ENCODE results near the gene SOX13.

The SOX13 gene

GRCh38 chr1:204154568-204155255, 81.8 kb downstream of the SOX13 start:
- no peak for DNase-seq (ENCODE audit: low read depth)
- no peak overlapping the region for H3K4me3 ChIP-seq (ENCODE audit: low read length)
- TF ChIP-seq, protein P1, sequence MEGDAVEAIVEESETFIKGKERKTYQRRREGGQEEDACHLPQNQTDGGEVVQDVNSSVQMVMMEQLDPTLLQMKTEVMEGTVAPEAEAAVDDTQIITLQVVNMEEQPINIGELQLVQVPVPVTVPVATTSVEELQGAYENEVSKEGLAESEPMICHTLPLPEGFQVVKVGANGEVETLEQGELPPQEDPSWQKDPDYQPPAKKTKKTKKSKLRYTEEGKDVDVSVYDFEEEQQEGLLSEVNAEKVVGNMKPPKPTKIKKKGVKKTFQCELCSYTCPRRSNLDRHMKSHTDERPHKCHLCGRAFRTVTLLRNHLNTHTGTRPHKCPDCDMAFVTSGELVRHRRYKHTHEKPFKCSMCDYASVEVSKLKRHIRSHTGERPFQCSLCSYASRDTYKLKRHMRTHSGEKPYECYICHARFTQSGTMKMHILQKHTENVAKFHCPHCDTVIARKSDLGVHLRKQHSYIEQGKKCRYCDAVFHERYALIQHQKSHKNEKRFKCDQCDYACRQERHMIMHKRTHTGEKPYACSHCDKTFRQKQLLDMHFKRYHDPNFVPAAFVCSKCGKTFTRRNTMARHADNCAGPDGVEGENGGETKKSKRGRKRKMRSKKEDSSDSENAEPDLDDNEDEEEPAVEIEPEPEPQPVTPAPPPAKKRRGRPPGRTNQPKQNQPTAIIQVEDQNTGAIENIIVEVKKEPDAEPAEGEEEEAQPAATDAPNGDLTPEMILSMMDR (conservative IDR thresholded peaks at IDR 0.05; ENCODE audit: low read length): no peak

DNA sequence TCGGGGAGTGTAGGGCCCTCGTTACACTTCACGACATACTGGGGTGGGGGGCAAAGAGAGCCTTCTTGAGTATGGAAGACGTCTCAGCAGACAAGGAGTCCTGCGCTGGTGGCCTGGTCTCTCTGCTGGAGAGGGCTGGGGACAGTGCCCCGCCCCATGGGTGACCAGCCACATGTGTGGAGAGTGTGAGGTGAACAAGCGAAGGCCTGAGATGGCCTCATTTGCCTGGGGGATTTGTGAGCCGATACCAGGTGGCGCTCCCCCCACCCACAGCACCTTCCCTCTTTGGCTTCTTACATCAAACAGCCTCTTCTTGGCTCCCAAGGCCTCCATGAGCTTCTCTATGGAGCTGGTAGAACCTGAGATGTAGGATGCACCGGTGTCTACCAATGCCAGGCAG, 83.0 kb downstream of the SOX13 start:
- DNase-seq (ENCODE audit: low read depth): no peak
- no peak overlapping the region for H3K4me3 ChIP-seq (ENCODE audit: low read length)
- TF ChIP-seq, protein P1 (conservative IDR thresholded peaks at IDR 0.05; ENCODE audit: low read length): no peak

DNA sequence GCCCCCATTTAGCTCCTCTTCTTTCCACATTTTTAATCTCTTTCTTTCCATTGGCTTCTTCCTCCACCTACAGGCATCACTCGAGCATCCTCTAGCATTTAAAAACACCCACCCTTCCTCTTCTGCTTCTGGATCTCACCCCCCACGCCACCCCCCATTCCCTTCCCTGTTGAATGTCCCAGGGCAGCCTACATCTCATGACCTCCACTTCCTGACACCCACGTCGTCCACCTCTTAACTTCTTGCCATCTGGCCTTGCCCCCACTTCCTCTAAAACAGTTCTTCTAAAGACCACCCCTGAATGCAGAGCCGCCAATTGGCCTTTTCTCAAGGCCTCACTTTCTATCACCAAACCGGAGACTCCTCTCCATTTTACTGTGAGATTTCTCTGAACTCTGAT, 85.0 kb downstream of the SOX13 start:
- H3K4me3 ChIP-seq (ENCODE audit: low read length): no peak overlapping the region
- TF ChIP-seq, protein P1 (conservative IDR thresholded peaks at IDR 0.05; ENCODE audit: low read length): no peak
- no peak for DNase-seq (ENCODE audit: low read depth)

- TF ChIP-seq, protein P1 (conservative IDR thresholded peaks at IDR 0.05; ENCODE audit: low read length): no peak
- no peak for DNase-seq (ENCODE audit: low read depth)
- H3K4me3 ChIP-seq (ENCODE audit: low read length): no peak overlapping the region
These were observed 88.9 kb downstream of the SOX13 start for GRCh38 chr1:204161609-204162493.

GRCh38 chr1:204162494-204163074, 89.7 kb downstream of the SOX13 start:
- no peak overlapping the region for H3K4me3 ChIP-seq (ENCODE audit: low read length)
- TF ChIP-seq, protein P1 (conservative IDR thresholded peaks at IDR 0.05; ENCODE audit: low read length): peak; percentile 95
- DNase-seq (ENCODE audit: low read depth): peak; percentile 46

GRCh38 chr1:204166219-204166618, 93.3 kb downstream of the SOX13 start, which contains the start of gene REN:
REN (minus strand) TSS chr1:204166337; CDS start chr1:204166293, 44 bp downstream.
- H3K4me3 ChIP-seq (ENCODE audit: low read length): no peak within 1 kb of the TSS
- TF ChIP-seq, protein P1 (conservative IDR thresholded peaks at IDR 0.05; ENCODE audit: low read length): no peak
- no peak for DNase-seq (ENCODE audit: low read depth)

All from AG10803 (cell line).